GM18517 (cell line): ENCODE measurements around the gene CNPY2.
"Not testable (repeated sequence)": the region's sequence is repeated elsewhere in the genome, so short reads cannot be mapped to it uniquely, and the experiment has no call there.

Source experiments
- ATAC-seq: cut with Tn5 transposase; IDR thresholded peaks from one replicate; pipeline ENCODE4 v1.9.1; 2021; ENCODE audit warnings: mild to moderate bottlenecking, moderate library complexity; ENCODE audit not compliant: unreplicated experiment

CNPY2 gene

GRCh38 chr12:56299308-56299852 is 16.4 kb downstream of the CNPY2 start:
- peak; percentile 5 for ATAC-seq

- ATAC-seq = no peak
Measured at GRCh38 chr12:56298828-56299227, 17.0 kb downstream of the CNPY2 start.

GRCh38 chr12:56297400-56297799 is 18.4 kb downstream of the CNPY2 start:
- ATAC-seq = no peak

GRCh38 chr12:56296295-56296694 is 19.5 kb downstream of the CNPY2 start:
- ATAC-seq = no peak

- no peak for ATAC-seq
Measured at GRCh38 chr12:56293795-56294194, 22.0 kb downstream of the CNPY2 start.

- ATAC-seq = no peak
Measured at GRCh38 chr12:56288705-56289387, 26.9 kb downstream of the CNPY2 start.

- no peak for ATAC-seq
Measured at GRCh38 chr12:56286044-56286830, 29.6 kb downstream of the CNPY2 start.

- ATAC-seq = not testable (repeated sequence)
Measured at GRCh38 chr12:56284263-56284662, 31.5 kb downstream of the CNPY2 start.

GRCh38 chr12:56282579-56282978 is 33.2 kb downstream of the CNPY2 start:
- no peak for ATAC-seq

- no peak for ATAC-seq
Measured at GRCh38 chr12:56282030-56282429, 33.8 kb downstream of the CNPY2 start.

GRCh38 chr12:56280849-56281248 is 34.9 kb downstream of the CNPY2 start:
- no peak for ATAC-seq

- ATAC-seq = no peak
Measured at GRCh38 chr12:56278905-56279304, 36.9 kb downstream of the CNPY2 start.

- no peak for ATAC-seq
Measured at GRCh38 chr12:56274299-56274698, 41.5 kb downstream of the CNPY2 start.

GRCh38 chr12:56272468-56272867 is 43.3 kb downstream of the CNPY2 start:
- not testable (repeated sequence) for ATAC-seq

- ATAC-seq = no peak
Measured at GRCh38 chr12:56271031-56271430, 44.8 kb downstream of the CNPY2 start.

- peak; percentile 34 for ATAC-seq
Measured at GRCh38 chr12:56267443-56268071, 48.2 kb downstream of the CNPY2 start.

- peak; percentile 81 for ATAC-seq
Measured at GRCh38 chr12:56266693-56267442, 48.9 kb downstream of the CNPY2 start, which contains the start of gene COQ10A. COQ10A (plus strand) TSS chr12:56266942; CDS start chr12:56267119, 177 bp downstream.

- not testable (repeated sequence) for ATAC-seq
Measured at GRCh38 chr12:56266068-56266692, 49.6 kb downstream of the CNPY2 start.

GRCh38 chr12:56262955-56263354 is 52.8 kb downstream of the CNPY2 start:
- not testable (repeated sequence) for ATAC-seq
